Measurements from ENCODE around the gene MYB.
"Not testable (repeated sequence)": the region's sequence is repeated elsewhere in the genome, so short reads cannot be mapped to it uniquely, and the experiment has no call there.

Gene MYB

GRCh38 chr6:135234492-135234780 is 53.3 kb downstream of the MYB start:
- no peak overlapping the region for H3K4me3 ChIP-seq (ENCODE audit: low read depth, low read length)
- TF ChIP-seq, protein P1, sequence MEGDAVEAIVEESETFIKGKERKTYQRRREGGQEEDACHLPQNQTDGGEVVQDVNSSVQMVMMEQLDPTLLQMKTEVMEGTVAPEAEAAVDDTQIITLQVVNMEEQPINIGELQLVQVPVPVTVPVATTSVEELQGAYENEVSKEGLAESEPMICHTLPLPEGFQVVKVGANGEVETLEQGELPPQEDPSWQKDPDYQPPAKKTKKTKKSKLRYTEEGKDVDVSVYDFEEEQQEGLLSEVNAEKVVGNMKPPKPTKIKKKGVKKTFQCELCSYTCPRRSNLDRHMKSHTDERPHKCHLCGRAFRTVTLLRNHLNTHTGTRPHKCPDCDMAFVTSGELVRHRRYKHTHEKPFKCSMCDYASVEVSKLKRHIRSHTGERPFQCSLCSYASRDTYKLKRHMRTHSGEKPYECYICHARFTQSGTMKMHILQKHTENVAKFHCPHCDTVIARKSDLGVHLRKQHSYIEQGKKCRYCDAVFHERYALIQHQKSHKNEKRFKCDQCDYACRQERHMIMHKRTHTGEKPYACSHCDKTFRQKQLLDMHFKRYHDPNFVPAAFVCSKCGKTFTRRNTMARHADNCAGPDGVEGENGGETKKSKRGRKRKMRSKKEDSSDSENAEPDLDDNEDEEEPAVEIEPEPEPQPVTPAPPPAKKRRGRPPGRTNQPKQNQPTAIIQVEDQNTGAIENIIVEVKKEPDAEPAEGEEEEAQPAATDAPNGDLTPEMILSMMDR (IDR thresholded peaks at IDR 0.05; ENCODE audit: low read depth, low read length, missing control alignments), result no peak
- DNase-seq (ENCODE audit: low read depth), result no peak

GRCh38 chr6:135235716-135236115 is 54.6 kb downstream of the MYB start:
- TF ChIP-seq, protein P1 (IDR thresholded peaks at IDR 0.05; ENCODE audit: low read depth, low read length, missing control alignments), result no peak
- no peak for DNase-seq (ENCODE audit: low read depth)
- H3K4me3 ChIP-seq (ENCODE audit: low read depth, low read length), result no peak overlapping the region

- TF ChIP-seq, protein P1 (IDR thresholded peaks at IDR 0.05; ENCODE audit: low read depth, low read length, missing control alignments), result no peak
- no peak overlapping the region for H3K4me3 ChIP-seq (ENCODE audit: low read depth, low read length)
- DNase-seq (ENCODE audit: low read depth), result no peak
These were observed 55.2 kb downstream of the MYB start for GRCh38 chr6:135236319-135236718.

DNA sequence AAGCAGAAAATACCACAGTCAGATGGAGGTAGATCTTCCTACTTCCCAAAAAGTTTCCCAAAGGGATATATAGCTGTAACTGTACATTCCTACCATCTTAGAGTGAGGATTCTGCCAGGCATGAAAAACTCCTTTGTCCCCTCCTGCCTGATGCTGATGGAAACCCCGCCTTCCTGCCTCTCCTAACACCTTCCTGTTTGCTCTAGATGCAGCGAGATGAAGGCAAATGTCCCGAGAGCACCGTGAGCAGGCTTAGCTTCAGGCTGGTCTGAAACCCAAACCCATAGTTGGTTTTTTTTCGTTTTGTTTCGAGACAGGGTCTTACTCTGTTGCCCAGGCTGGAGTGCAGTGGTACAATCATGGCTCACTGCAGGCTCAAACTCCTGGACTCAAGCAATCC is 55.6 kb downstream of the MYB start:
- no peak for DNase-seq (ENCODE audit: low read depth)
- no peak overlapping the region for H3K4me3 ChIP-seq (ENCODE audit: low read depth, low read length)
- TF ChIP-seq, protein P1 (IDR thresholded peaks at IDR 0.05; ENCODE audit: low read depth, low read length, missing control alignments), result no peak

GRCh38 chr6:135240711-135241110 is 59.6 kb downstream of the MYB start:
- TF ChIP-seq, protein P1 (IDR thresholded peaks at IDR 0.05; ENCODE audit: low read depth, low read length, missing control alignments), result no peak
- no peak for DNase-seq (ENCODE audit: low read depth)
- no peak overlapping the region for H3K4me3 ChIP-seq (ENCODE audit: low read depth, low read length)

- no peak overlapping the region for H3K4me3 ChIP-seq (ENCODE audit: low read depth, low read length)
- no peak for DNase-seq (ENCODE audit: low read depth)
- TF ChIP-seq, protein P1 (IDR thresholded peaks at IDR 0.05; ENCODE audit: low read depth, low read length, missing control alignments), result no peak
These were observed 63.0 kb downstream of the MYB start for GRCh38 chr6:135243871-135244796.

GRCh38 chr6:135244805-135245204 is 63.7 kb downstream of the MYB start:
- no peak overlapping the region for H3K4me3 ChIP-seq (ENCODE audit: low read depth, low read length)
- DNase-seq (ENCODE audit: low read depth), result no peak
- TF ChIP-seq, protein P1 (IDR thresholded peaks at IDR 0.05; ENCODE audit: low read depth, low read length, missing control alignments), result no peak

- DNase-seq (ENCODE audit: low read depth); H3K4me3 ChIP-seq (ENCODE audit: low read depth, low read length): not testable (repeated sequence)
These were observed 65.4 kb downstream of the MYB start for GRCh38 chr6:135246412-135247012.
